ENCODE results near the gene GPR132. TPM values are rescaled to one million over a fixed set of nuclear protein-coding genes. Genes with fewer than 3 reads are reported as not detected.
A peak's percentile ranks its signal among the peaks of the same experiment; 100 is the strongest.

Gene GPR132
- total and polyA plus RNA-seq, 2 of the 13 experiments (the other 11 are each of a cell fraction or from before 2014, with no cell fraction given): not detected

DNA sequence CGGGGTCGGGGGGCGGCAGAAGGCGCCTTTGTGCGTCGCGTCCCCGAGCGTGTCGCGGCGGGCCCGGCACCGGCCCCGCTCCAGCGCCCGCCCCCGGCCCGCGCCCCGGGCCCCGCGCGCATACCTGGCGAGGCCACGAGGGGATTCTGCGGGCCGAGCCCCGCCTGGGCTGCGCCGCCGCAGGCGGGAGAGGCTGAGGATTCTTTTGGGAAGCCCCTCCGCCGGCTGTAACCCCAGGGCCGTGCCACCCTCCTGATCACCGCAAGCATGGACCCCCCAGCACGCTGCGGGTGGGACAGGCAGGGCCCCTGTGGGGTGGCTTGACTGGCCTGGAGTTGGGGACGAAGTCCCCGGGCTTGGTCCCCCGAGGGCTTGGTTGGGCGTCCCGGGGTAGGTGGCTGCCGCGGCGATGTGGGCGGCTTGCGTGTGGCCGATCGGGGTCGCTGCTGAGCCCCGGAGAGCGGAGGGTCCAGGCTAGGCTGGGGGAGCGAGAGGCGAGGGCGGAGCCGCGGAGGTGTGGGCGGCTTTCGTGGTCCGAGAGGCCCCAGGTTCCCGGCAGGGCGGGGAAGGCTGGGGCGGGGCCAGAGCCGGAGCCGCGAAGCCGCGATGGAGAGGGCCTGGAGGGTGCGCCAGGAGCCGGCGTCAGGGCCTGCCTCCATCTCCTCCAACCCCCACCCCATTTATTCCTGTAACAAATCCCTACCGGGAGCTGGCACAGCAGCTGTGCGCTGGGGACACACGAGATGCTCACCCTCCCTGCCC, 28.4 kb upstream of the GPR132 start (continued):
- TF ChIP-seq ZC3H13 (CRISPR knock-in tag; IDR thresholded peaks at IDR 0.05): no peak
- TF ChIP-seq TBX2 (CRISPR knock-in tag; IDR thresholded peaks at IDR 0.05; ENCODE audit: borderline replicate concordance): 0 out of 2 replicates have a peak, but pooled peaks have one; percentile 26
- TF ChIP-seq, protein P1, sequence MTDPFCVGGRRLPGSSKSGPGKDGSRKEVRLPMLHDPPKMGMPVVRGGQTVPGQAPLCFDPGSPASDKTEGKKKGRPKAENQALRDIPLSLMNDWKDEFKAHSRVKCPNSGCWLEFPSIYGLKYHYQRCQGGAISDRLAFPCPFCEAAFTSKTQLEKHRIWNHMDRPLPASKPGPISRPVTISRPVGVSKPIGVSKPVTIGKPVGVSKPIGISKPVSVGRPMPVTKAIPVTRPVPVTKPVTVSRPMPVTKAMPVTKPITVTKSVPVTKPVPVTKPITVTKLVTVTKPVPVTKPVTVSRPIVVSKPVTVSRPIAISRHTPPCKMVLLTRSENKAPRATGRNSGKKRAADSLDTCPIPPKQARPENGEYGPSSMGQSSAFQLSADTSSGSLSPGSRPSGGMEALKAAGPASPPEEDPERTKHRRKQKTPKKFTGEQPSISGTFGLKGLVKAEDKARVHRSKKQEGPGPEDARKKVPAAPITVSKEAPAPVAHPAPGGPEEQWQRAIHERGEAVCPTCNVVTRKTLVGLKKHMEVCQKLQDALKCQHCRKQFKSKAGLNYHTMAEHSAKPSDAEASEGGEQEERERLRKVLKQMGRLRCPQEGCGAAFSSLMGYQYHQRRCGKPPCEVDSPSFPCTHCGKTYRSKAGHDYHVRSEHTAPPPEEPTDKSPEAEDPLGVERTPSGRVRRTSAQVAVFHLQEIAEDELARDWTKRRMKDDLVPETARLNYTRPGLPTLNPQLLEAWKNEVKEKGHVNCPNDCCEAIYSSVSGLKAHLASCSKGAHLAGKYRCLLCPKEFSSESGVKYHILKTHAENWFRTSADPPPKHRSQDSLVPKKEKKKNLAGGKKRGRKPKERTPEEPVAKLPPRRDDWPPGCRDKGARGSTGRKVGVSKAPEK (CRISPR knock-in tag; IDR thresholded peaks at IDR 0.05; ENCODE audit: borderline replicate concordance): no peak
- TF ChIP-seq, protein P2, sequence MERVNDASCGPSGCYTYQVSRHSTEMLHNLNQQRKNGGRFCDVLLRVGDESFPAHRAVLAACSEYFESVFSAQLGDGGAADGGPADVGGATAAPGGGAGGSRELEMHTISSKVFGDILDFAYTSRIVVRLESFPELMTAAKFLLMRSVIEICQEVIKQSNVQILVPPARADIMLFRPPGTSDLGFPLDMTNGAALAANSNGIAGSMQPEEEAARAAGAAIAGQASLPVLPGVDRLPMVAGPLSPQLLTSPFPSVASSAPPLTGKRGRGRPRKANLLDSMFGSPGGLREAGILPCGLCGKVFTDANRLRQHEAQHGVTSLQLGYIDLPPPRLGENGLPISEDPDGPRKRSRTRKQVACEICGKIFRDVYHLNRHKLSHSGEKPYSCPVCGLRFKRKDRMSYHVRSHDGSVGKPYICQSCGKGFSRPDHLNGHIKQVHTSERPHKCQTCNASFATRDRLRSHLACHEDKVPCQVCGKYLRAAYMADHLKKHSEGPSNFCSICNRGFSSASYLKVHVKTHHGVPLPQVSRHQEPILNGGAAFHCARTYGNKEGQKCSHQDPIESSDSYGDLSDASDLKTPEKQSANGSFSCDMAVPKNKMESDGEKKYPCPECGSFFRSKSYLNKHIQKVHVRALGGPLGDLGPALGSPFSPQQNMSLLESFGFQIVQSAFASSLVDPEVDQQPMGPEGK (CRISPR knock-in tag; IDR thresholded peaks at IDR 0.05): peak; percentile 36; the same call in 1 of the 2 replicates
- 0 out of 2 replicates have a peak, but pooled peaks have one; percentile 24 for TF ChIP-seq SP5 (CRISPR knock-in tag; IDR thresholded peaks at IDR 0.05; ENCODE audit: borderline replicate concordance, low read depth)
- peak; percentile 21; the same call in 1 of the 2 replicates for TF ChIP-seq GABPB1 (CRISPR knock-in tag; IDR thresholded peaks at IDR 0.05)
- no peak for TF ChIP-seq KLF9 (CRISPR knock-in tag; IDR thresholded peaks at IDR 0.05; ENCODE audit: low read depth)
- peak; percentile 12; the same call in 1 of the 2 replicates for TF ChIP-seq STAG1 (CRISPR knock-in tag; IDR thresholded peaks at IDR 0.05)
- TF ChIP-seq, protein P3, sequence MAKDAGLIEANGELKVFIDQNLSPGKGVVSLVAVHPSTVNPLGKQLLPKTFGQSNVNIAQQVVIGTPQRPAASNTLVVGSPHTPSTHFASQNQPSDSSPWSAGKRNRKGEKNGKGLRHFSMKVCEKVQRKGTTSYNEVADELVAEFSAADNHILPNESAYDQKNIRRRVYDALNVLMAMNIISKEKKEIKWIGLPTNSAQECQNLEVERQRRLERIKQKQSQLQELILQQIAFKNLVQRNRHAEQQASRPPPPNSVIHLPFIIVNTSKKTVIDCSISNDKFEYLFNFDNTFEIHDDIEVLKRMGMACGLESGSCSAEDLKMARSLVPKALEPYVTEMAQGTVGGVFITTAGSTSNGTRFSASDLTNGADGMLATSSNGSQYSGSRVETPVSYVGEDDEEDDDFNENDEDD (CRISPR knock-in tag; IDR thresholded peaks at IDR 0.05; ENCODE audit: borderline replicate concordance): peak; percentile 27; the same call in 1 of the 2 replicates
- TF ChIP-seq, protein P4, sequence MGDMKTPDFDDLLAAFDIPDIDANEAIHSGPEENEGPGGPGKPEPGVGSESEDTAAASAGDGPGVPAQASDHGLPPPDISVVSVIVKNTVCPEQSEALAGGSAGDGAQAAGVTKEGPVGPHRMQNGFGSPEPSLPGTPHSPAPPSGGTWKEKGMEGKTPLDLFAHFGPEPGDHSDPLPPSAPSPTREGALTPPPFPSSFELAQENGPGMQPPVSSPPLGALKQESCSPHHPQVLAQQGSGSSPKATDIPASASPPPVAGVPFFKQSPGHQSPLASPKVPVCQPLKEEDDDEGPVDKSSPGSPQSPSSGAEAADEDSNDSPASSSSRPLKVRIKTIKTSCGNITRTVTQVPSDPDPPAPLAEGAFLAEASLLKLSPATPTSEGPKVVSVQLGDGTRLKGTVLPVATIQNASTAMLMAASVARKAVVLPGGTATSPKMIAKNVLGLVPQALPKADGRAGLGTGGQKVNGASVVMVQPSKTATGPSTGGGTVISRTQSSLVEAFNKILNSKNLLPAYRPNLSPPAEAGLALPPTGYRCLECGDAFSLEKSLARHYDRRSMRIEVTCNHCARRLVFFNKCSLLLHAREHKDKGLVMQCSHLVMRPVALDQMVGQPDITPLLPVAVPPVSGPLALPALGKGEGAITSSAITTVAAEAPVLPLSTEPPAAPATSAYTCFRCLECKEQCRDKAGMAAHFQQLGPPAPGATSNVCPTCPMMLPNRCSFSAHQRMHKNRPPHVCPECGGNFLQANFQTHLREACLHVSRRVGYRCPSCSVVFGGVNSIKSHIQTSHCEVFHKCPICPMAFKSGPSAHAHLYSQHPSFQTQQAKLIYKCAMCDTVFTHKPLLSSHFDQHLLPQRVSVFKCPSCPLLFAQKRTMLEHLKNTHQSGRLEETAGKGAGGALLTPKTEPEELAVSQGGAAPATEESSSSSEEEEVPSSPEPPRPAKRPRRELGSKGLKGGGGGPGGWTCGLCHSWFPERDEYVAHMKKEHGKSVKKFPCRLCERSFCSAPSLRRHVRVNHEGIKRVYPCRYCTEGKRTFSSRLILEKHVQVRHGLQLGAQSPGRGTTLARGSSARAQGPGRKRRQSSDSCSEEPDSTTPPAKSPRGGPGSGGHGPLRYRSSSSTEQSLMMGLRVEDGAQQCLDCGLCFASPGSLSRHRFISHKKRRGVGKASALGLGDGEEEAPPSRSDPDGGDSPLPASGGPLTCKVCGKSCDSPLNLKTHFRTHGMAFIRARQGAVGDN (CRISPR knock-in tag; IDR thresholded peaks at IDR 0.05): peak; percentile 40

All from HepG2 (cell line).